Activated naive CD4-positive, alpha-beta T cell treated with anti-CD3 and anti-CD28 coated beads, Interleukin-2, amount 50 U/mL, for 16 hours (primary cell): ENCODE results near the gene GNAQ.
"Not testable (repeated sequence)": the region's sequence is repeated elsewhere in the genome, so short reads cannot be mapped to it uniquely, and the experiment has no call there.

Experiments used
- DNase-seq: peaks from one replicate; pipeline ENCODE4 v3.0.0-alpha.2; 2020

The GNAQ gene

GRCh38 chr9:78031444-78031892 is at the start of gene GNAQ:
Gene GNAQ, minus strand, starts transcription at chr9:78031811. Its CDS starts 576 bp downstream, at chr9:78031235.
- peak; percentile 53 for DNase-seq

DNA sequence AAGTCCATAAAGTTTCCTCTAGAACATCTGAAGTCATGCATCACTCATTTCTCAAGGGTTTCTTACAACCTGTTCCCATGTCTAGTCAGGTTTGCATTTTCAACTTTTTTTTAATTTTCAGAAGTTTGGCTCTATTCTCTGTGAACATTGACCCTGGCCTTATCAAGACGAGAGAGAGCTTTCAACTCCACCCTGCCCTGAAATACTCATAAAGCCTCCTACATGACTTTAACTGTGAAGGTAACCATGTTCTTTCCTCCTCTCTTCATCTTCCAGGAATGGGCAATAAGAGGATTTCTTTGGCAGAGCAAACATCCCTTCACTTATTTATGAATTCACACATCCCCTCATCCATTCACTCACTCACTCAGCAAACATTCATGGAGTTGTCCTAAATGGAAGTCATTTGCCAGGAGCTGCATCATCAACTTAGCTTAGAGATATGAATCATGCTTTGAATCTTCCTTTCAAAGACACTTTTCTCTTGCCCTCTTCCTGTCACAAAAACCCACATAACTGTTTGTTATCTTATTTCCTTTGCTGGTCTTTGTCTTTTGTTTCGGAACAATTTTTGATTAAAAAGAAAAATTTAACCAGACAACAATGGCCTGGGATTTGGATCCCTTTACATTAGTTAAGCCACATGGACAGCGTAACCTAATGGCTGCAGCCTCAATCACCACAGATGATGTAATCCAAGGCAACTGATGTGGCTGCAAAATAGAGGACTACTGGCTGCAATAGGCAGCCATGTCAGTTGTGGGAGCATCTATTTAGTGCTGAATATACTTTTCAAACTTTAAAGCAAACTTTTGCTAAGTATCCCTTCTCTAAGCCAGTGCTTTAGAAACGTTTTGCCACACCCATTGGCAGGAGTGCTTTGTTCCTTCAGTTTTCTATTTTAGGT is 43.0 kb upstream of the GNAQ start:
- DNase-seq: no peak

- DNase-seq: no peak
Observed at GRCh38 chr9:78073722-78074121, 42.1 kb upstream of the GNAQ start.

DNA sequence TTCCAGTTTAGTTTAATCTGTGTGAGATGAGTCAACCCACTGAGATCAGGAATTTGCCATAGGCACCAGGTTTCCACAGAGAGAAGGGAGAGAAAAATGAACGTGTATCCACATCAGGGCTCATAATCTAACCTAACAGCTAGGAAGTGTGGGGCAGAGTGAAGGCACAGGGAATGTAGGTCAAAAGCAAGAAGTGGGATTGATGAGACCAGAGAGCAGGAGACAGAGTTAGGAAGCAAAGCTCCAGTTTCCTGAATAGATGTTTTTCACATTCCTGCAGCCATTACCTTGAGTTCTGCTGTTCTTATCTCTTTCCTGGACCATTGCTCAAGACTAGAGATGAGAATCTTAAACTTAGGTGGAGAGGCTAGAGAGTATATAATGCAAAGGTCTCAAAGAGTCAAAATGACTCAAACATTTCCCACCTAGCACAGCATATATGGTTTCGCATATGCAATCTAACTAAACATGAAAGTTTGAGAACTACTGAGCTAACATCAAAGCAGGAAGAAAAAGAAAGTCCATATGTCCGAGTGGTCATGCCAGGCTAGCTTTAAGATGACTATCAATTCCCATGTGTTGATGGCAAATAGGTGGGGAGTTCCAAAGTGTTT is 41.1 kb upstream of the GNAQ start:
- DNase-seq: no peak

GRCh38 chr9:78070521-78070920 is 38.9 kb upstream of the GNAQ start:
- DNase-seq: no peak

GRCh38 chr9:78064075-78064474 is 32.5 kb upstream of the GNAQ start:
- no peak for DNase-seq

- no peak for DNase-seq
Observed at GRCh38 chr9:78062710-78063109, 31.1 kb upstream of the GNAQ start.

DNA sequence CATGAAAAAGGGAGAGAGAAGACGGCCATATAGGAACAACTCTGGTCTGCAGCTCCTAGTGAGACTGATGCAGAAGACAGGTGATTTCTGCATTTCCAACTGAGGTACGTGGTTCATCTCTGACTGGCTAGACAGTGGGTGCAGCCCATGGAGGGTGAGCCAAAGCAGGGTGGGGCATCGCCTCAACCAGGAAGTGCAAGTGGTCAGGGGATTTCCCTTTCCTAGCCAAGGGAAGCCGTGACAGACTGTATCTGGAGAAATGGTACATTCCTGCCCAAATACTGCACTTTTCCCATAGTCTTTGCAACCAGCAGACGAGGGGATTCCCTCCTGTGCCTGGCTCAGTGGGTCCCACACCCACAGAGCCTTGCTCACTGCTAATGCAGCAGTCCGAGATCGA is 22.6 kb upstream of the GNAQ start:
- DNase-seq: not testable (repeated sequence)

GRCh38 chr9:78053627-78054026 is 22.0 kb upstream of the GNAQ start:
- no peak for DNase-seq

DNA sequence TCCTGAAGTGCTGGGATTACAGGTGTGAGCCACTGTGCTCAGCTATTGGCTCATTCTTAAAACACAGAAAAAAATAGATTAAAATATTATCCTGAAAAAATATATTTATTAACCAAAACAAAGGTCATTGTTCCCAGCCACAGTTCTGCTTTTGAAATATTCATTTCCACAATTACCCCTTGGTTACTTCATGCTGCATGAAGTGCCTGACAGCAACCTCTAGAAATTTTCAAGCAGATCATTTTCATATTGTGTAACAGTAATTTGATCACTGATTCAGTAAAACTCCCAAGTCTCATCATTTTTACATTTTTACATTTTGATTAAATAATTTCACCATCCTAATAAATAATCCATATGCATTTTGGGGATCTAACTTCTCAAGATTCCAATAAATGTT is 18.8 kb upstream of the GNAQ start:
- DNase-seq: no peak

- no peak for DNase-seq
Observed at GRCh38 chr9:78049484-78049883, 17.9 kb upstream of the GNAQ start.

GRCh38 chr9:78047106-78047505 is 15.5 kb upstream of the GNAQ start:
- DNase-seq: no peak

DNA sequence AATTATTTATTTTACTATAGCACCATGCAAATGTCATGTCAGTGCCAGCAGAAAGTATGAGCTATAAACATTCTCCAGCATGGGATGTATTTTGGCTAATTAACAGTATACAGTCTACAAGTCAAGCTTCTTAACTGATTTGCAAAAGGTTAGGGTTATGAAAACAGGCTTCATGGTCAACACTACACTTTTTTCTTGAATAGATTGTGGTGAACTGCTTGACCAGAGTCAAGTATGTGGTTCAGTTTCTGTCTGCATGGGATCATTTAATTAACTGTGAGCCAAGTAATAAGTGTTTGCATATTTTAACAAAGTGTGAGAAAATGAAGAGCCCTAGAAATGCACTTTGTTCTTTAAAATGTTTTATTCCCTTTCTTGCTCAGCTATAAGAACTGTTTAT is 14.5 kb upstream of the GNAQ start:
- no peak for DNase-seq

DNA sequence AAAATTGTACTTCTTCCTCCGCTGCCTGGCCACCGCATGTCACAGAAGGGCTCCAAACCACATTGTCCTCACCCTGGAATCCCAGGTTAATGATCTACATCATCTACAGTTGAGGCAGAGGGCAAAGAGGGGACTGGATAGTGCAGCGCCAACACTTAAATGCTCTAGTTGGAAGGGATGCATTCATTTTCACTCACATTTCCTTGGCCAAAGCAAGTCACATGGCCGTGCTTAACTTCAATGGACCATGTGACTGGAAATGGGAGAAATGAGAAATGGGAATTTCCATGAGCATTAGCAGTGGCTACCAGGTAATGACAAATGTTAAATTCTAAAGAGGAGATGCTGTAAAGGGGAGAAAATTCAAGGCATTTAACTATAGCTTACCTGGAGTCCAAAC is 13.3 kb upstream of the GNAQ start:
- DNase-seq: no peak

- DNase-seq: no peak
Observed at GRCh38 chr9:78044189-78044588, 12.6 kb upstream of the GNAQ start.

GRCh38 chr9:78041971-78042370 is 10.4 kb upstream of the GNAQ start:
- no peak for DNase-seq

DNA sequence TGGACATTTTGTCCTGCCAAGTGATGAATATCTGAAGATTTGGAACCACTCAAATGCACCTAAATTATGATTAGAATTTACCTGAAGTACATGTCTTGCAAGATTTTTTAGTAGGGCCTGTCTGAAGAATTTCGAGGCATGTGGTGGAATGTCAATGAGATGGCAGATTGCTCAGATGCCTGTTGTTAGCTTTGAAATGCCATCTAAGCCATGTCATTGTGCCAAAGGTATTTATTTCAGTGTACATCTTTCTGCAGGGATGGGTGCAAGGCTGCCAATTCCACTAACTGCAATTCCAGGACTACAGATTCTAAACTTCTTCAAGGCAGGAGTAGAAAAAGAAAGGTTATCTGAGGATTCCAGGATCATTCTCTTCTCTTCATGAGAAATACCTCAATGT is 9.1 kb upstream of the GNAQ start:
- no peak for DNase-seq

- no peak for DNase-seq
Observed at GRCh38 chr9:78038620-78039300, 7.1 kb upstream of the GNAQ start.

GRCh38 chr9:78035383-78035993 is 3.9 kb upstream of the GNAQ start:
- DNase-seq: peak; percentile 35

DNA sequence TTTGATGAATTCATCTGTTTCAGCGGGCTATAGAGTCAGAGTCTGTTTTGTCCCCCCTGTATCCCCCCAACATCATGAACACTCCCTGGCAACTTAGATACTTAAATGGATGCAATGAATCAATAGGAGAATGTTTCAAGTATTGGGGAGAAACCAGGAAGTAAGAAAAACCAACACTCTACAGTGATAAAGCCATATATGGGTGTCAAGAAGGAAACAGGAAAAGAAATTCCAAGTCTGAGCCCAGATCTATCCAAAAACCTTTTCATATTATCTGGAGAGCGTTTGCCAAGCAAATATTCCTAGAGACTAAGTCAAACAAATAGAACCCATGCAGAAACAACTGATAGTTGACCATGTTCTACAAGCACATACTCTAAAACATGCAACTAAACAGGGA is 2.3 kb upstream of the GNAQ start:
- no peak for DNase-seq

- no peak for DNase-seq
Observed at GRCh38 chr9:78032730-78033457, 1.3 kb upstream of the GNAQ start.

GRCh38 chr9:78031893-78032729 is 500 bp upstream of the GNAQ start:
- peak; percentile 69 for DNase-seq
